ENCODE measurements around the gene SH3GLB2.

DNA sequence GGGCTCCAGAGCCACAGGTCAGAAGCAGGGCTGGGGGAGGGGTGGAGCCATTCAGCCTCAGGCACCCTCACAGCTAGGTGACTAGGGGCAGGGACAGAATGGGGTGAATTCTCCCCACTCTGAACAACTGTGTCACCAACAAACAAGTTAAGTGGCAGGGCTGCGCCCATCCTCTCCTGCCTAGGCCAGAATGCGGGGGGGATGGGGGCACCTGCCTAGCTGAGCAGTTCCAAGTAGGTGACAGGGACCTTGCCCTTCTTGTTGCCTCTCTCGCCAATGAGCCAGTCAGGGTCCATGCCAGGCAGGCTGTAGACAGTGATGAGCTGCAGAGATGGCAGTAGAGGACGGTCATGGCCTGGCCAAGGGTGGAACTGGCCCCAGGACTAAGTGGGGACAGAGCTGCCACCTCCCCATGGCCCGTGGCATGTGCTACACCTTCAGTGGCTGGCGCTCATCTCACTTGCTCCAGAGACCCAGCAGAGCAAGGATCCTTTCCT, 19.6 kb downstream of the SH3GLB2 start:
- TF ChIP-seq ZNF274 (IDR thresholded peaks at IDR 0.05; ENCODE audit: low read depth, low read length): no peak
- no peak for TF ChIP-seq SUZ12 (IDR thresholded peaks at IDR 0.05; ENCODE audit: extremely low read depth, insufficient read depth, insufficient read length)
- TF ChIP-seq YY1 (IDR thresholded peaks at IDR 0.05; ENCODE audit: insufficient read depth, insufficient read length): no peak

Data from NT2/D1 (cell line).